HCT116 (cell line): ENCODE data around the gene MSI2. TPM values are rescaled to one million over a fixed set of nuclear protein-coding genes. Genes with fewer than 3 reads are reported as not detected.

Experiments
- ATAC-seq: fragments of 200-7000 bp; cut with Tn5 transposase; 2 replicates; pipeline ENCODE4 v1.9.1; 2020; ENCODE audit warnings: mild to moderate bottlenecking, moderate library complexity
- BruUV-seq: library from RNA; stranded (reverse); fragments of 400-500 nt; replicated peaks from 2 replicates; lab custom pipeline; 2021; lab: Mats Ljungman, UMichigan
- CTCF ChIA-PET: fragments of 300-600 bp; sonication (Branson Sonifier 250); formaldehyde crosslinking; loops from one replicate; lab custom pipeline; 2021; ENCODE audit warnings: antibody characterized with exemption; lab: Charles Lee
- POLR2A ChIA-PET: fragments of 300-600, 350-600 bp; sonication (Branson Sonifier 250); formaldehyde crosslinking; loops from one replicate; lab custom pipeline; 2021; ENCODE audit warnings: antibody characterized with exemption; lab: Charles Lee
- RAD21 ChIA-PET, 2 experiments: fragments of 300-600 bp; sonication (Branson Sonifier 250); formaldehyde crosslinking; loops; one replicate each; lab custom pipeline; 2023; ENCODE audit warnings: low total read pairs in 2 of 2; ENCODE audit not compliant: uncharacterized antibody in 2 of 2, unreplicated experiment in 2 of 2, low non-redundant PET in 1 of 2; lab: Charles Lee
- DNase-seq: peaks from one replicate; pipeline ENCODE4 v3.0.0-alpha.2; 2010; ENCODE audit warnings: low read depth, low spot score
- H2AFZ ChIP-seq: fragments of 200-600 bp; shearing (Covaris generic), sonication (generic); 2 replicates; pipeline ENCODE4 v1.6.1; 2017; ENCODE audit warnings: low read depth, mixed run types, mixed read lengths, antibody characterized with exemption, low read length; ENCODE audit not compliant: poor library complexity, severe bottlenecking
- H3K27ac ChIP-seq: 2 replicates; pipeline ENCODE4 v1.5.1; 2012; ENCODE audit warnings: low read depth, low read length
- H3K27me3 ChIP-seq: fragments of 200-600 bp; sonication (generic); 2 replicates; pipeline ENCODE4 v1.6.1; 2016; ENCODE audit warnings: mixed run types, low read length, mixed read lengths; ENCODE audit not compliant: insufficient read depth
- H3K36me3 ChIP-seq, 2 experiments: fragments of 200-500 bp in 1 of 2; fragments of 200-600 bp in 1 of 2; sonication (Bioruptor generic) in 1 of 2; sonication (generic) in 1 of 2; 2 replicates each; pipeline versions ENCODE4 v1.5.1 to v1.6.1; 2014 to 2016; ENCODE audit warnings: low read length in 2 of 2, inconsistent platforms in 1 of 2, mixed read lengths in 1 of 2, mixed run types in 1 of 2; ENCODE audit not compliant: insufficient read depth in 2 of 2, control insufficient read depth in 1 of 2
- H3K4me1 ChIP-seq, 2 experiments: fragments of 200-600 bp in 1 of 2; sonication (generic) in 1 of 2; 2 replicates each; pipeline versions ENCODE4 v1.5.1 to v1.6.1; 2012 to 2017; ENCODE audit warnings: low read length in 2 of 2, inconsistent platforms in 1 of 2, mild to moderate bottlenecking in 1 of 2, mixed read lengths in 1 of 2, mixed run types in 1 of 2, moderate library complexity in 1 of 2; ENCODE audit not compliant: insufficient read depth in 2 of 2, control insufficient read depth in 1 of 2
- H3K4me2 ChIP-seq: fragments of 200-600 bp; sonication (generic); 2 replicates; pipeline ENCODE4 v1.6.1; 2017; ENCODE audit warnings: mixed run types, low read length, mixed read lengths
- H3K4me3 ChIP-seq, 2 experiments: fragments of 200-600 bp in 1 of 2; sonication (generic) in 1 of 2; replicated peaks in 1 of 2; 2 replicates each; pipeline ENCODE4 v1.5.1; 2011 to 2016; ENCODE audit warnings: low read length in 2 of 2, control low read depth in 1 of 2, low read depth in 1 of 2, mild to moderate bottlenecking in 1 of 2, mixed read lengths in 1 of 2, mixed run types in 1 of 2
- H3K79me2 ChIP-seq: fragments of 200-600 bp; sonication (generic); 2 replicates; pipeline ENCODE4 v1.6.1; 2017; ENCODE audit warnings: mild to moderate bottlenecking, mixed run types, low read length, moderate library complexity, mixed read lengths; ENCODE audit not compliant: insufficient read depth
- H3K9ac ChIP-seq: fragments of 200-600 bp; sonication (generic); 2 replicates; pipeline ENCODE4 v1.6.1; 2016; ENCODE audit warnings: low read length, mixed read lengths
- H3K9me2 ChIP-seq: fragments of 200-600 bp; sonication (generic), shearing (Covaris generic); 2 replicates; pipeline ENCODE4 v1.6.1; 2017; ENCODE audit warnings: mixed run types, mild to moderate bottlenecking, moderate library complexity; ENCODE audit not compliant: insufficient read depth
- H3K9me3 ChIP-seq, 2 experiments: fragments of 200-500 bp in 1 of 2; fragments of 200-600 bp in 1 of 2; sonication (Bioruptor generic) in 1 of 2; sonication (generic) in 1 of 2; 2 replicates each; pipeline ENCODE4 v1.6.1; 2014 to 2017; ENCODE audit warnings: low read length in 2 of 2, mixed read lengths in 2 of 2, inconsistent platforms in 1 of 2, low read depth in 1 of 2, mild to moderate bottlenecking in 1 of 2, mixed run types in 1 of 2, moderate library complexity in 1 of 2; ENCODE audit not compliant: control insufficient read depth in 1 of 2, insufficient read depth in 1 of 2
- H4K20me1 ChIP-seq: fragments of 200-600 bp; sonication (generic), shearing (Covaris generic); 2 replicates; pipeline ENCODE4 v1.6.1; 2017; ENCODE audit warnings: mixed run types, mild to moderate bottlenecking, moderate library complexity; ENCODE audit not compliant: insufficient read depth
- CBX3 ChIP-seq: IDR thresholded peaks from 2 replicates; pipeline ENCODE4 v1.6.1; 2012; ENCODE audit warnings: low read depth
- CEBPB ChIP-seq: IDR thresholded peaks from 2 replicates; pipeline ENCODE4 v1.6.1; 2012; ENCODE audit warnings: low read depth
- EGR1 ChIP-seq: IDR thresholded peaks from 2 replicates; pipeline ENCODE4 v1.6.1; 2012; ENCODE audit warnings: low read depth
- EZH2 ChIP-seq: fragments of 200-600 bp; sonication (generic); IDR thresholded peaks from 2 replicates; pipeline ENCODE4 v1.6.1; 2017; ENCODE audit warnings: antibody characterized with exemption, mixed run types
- FOSL1 ChIP-seq: IDR thresholded peaks from 2 replicates; pipeline ENCODE4 v1.6.1; 2012; ENCODE audit warnings: low read depth
- JUND ChIP-seq: IDR thresholded peaks from 2 replicates; pipeline ENCODE4 v1.6.1; 2012
- POLR2AphosphoS5 ChIP-seq: IDR thresholded peaks from 2 replicates; pipeline ENCODE4 v1.6.1; 2011; ENCODE audit warnings: mild to moderate bottlenecking, low read depth, low read length, moderate library complexity
- SIN3A ChIP-seq: IDR thresholded peaks from 2 replicates; pipeline ENCODE4 v1.6.1; 2012; ENCODE audit warnings: low read depth
- SRF ChIP-seq: IDR thresholded peaks from 2 replicates; pipeline ENCODE4 v1.6.1; 2012; ENCODE audit warnings: low read depth
- TCF7L2 ChIP-seq: IDR thresholded peaks from 2 replicates; pipeline ENCODE4 v1.7.0; 2011; ENCODE audit warnings: borderline replicate concordance, inconsistent platforms; ENCODE audit not compliant: insufficient read depth, insufficient read length; ENCODE audit errors: extremely low read depth
- ZFX ChIP-seq: fragments of 450-650 bp; IDR thresholded peaks from 2 replicates; pipeline ENCODE4 v1.6.1; 2017
- ZNF274 ChIP-seq: fragments of 200-500 bp; sonication (Bioruptor generic); IDR thresholded peaks from 2 replicates; pipeline ENCODE4 v1.6.1; 2014; ENCODE audit warnings: mild to moderate bottlenecking, low read depth, low read length, inconsistent platforms
- intact Hi-C: fragments of 100-400 bp; cut with micrococcal nuclease; formaldehyde crosslinking; loops from 2 replicates; pipeline ENCODE4 v1.10.0; 2022
- total RNA-seq: library from RNA; stranded (reverse); gene quantifications from one replicate; pipeline ENCODE4 v1.2.1, GENCODE V29; 2021; ENCODE audit not compliant: unreplicated experiment
- TF ChIP-seq, protein P1 (sequence below): IDR thresholded peaks from 2 replicates; pipeline ENCODE4 v1.6.1; 2012
- TF ChIP-seq, protein P2 (sequence below): IDR thresholded peaks from 2 replicates; pipeline ENCODE4 v1.6.1; 2012; ENCODE audit warnings: low read depth
- TF ChIP-seq, protein P3 (sequence below), 3 experiments: fragments of 200-600 bp in 1 of 3; sonication (generic) in 1 of 3; IDR thresholded peaks in 2 of 3; conservative IDR thresholded peaks in 1 of 3; 2 replicates each; pipeline ENCODE4 v1.5.1; 2012 to 2017; ENCODE audit warnings: low read depth in 2 of 3, low read length in 2 of 3, antibody characterized with exemption in 1 of 3, borderline replicate concordance in 1 of 3, control low read depth in 1 of 3, mild to moderate bottlenecking in 1 of 3, mixed read lengths in 1 of 3, mixed run types in 1 of 3, moderate library complexity in 1 of 3; ENCODE audit not compliant: insufficient read depth in 1 of 3
- TF ChIP-seq, protein P4 (sequence below): IDR thresholded peaks from 2 replicates; pipeline ENCODE4 v1.6.1; 2012

The MSI2 gene
- total RNA-seq, 1 experiment from 2014 or later: 137 TPM

DNA sequence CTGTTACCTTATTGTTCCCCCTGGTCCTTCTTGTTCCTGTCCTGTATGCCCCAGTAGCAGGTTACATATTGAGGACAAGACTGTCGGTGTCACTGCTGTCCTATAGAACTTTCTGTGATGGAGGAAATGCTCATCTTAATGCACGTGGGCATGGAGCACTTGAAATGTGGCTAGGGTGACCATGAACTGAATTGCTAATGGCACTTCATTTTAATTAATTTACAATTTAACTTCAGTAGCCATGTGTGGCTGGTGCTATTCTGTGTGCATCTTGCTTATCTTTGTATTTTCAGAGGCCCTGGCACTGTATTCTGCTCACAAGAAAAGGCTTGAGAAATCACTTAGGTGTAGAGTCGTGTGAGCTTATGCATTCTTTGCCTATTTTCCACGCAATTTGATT is 125.2 kb downstream of the MSI2 start:
- no TSS peak for BruUV-seq
- Histone ChIP-seq H3K9me3 (peaks cover 0 to 13% of the 10 kb centered on the region in 2 experiments; a peak in 1 of 4 replicates), H3K9me2 (no peaks in the 10 kb centered on the region), H3K4me1 (peaks cover 20 to 26% of the 10 kb centered on the region in 2 experiments), H3K27me3 (no peaks in the 10 kb centered on the region), H3K4me3 (no peak overlapping the region), H3K79me2 (peaks cover 5% of the 10 kb centered on the region; the same call in 1 of the 2 replicates), H3K4me2 (no peak overlapping the region), H2AFZ (no peak overlapping the region), H3K9ac (no peak overlapping the region), H3K27ac (no peak overlapping the region), H4K20me1 (no peaks in the 10 kb centered on the region), H3K36me3 (peaks cover 0 to 11% of the 10 kb centered on the region in 2 experiments; a peak in 2 of 4 replicates)
- no peak for DNase-seq
- intact Hi-C loops: no loop called here
- POLR2A ChIA-PET: no interaction called here
- RAD21 ChIA-PET: no interaction called here
- CTCF ChIA-PET: no interaction called here
- no peak for TF ChIP-seq FOSL1
- no peak for TF ChIP-seq ZFX
- no peak for TF ChIP-seq JUND
- TF ChIP-seq, protein P1, sequence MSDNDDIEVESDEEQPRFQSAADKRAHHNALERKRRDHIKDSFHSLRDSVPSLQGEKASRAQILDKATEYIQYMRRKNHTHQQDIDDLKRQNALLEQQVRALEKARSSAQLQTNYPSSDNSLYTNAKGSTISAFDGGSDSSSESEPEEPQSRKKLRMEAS: no peak
- TF ChIP-seq CEBPB: no peak
- no peak for TF ChIP-seq SIN3A
- no peak for TF ChIP-seq ZNF274
- no peak for TF ChIP-seq POLR2AphosphoS5
- no peak for TF ChIP-seq TCF7L2
- TF ChIP-seq EGR1: no peak
- TF ChIP-seq, protein P2, sequence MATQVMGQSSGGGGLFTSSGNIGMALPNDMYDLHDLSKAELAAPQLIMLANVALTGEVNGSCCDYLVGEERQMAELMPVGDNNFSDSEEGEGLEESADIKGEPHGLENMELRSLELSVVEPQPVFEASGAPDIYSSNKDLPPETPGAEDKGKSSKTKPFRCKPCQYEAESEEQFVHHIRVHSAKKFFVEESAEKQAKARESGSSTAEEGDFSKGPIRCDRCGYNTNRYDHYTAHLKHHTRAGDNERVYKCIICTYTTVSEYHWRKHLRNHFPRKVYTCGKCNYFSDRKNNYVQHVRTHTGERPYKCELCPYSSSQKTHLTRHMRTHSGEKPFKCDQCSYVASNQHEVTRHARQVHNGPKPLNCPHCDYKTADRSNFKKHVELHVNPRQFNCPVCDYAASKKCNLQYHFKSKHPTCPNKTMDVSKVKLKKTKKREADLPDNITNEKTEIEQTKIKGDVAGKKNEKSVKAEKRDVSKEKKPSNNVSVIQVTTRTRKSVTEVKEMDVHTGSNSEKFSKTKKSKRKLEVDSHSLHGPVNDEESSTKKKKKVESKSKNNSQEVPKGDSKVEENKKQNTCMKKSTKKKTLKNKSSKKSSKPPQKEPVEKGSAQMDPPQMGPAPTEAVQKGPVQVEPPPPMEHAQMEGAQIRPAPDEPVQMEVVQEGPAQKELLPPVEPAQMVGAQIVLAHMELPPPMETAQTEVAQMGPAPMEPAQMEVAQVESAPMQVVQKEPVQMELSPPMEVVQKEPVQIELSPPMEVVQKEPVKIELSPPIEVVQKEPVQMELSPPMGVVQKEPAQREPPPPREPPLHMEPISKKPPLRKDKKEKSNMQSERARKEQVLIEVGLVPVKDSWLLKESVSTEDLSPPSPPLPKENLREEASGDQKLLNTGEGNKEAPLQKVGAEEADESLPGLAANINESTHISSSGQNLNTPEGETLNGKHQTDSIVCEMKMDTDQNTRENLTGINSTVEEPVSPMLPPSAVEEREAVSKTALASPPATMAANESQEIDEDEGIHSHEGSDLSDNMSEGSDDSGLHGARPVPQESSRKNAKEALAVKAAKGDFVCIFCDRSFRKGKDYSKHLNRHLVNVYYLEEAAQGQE: no peak
- TF ChIP-seq EZH2: no peak
- TF ChIP-seq, protein P3, sequence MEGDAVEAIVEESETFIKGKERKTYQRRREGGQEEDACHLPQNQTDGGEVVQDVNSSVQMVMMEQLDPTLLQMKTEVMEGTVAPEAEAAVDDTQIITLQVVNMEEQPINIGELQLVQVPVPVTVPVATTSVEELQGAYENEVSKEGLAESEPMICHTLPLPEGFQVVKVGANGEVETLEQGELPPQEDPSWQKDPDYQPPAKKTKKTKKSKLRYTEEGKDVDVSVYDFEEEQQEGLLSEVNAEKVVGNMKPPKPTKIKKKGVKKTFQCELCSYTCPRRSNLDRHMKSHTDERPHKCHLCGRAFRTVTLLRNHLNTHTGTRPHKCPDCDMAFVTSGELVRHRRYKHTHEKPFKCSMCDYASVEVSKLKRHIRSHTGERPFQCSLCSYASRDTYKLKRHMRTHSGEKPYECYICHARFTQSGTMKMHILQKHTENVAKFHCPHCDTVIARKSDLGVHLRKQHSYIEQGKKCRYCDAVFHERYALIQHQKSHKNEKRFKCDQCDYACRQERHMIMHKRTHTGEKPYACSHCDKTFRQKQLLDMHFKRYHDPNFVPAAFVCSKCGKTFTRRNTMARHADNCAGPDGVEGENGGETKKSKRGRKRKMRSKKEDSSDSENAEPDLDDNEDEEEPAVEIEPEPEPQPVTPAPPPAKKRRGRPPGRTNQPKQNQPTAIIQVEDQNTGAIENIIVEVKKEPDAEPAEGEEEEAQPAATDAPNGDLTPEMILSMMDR (IDR thresholded peaks at IDR 0.05 in 2 of 3, conservative IDR thresholded peaks at IDR 0.05 in 1 of 3; ENCODE audit: borderline replicate concordance in 1 of 3, insufficient read depth in 1 of 3, low read depth in 2 of 3, low read length in 2 of 3): no peak
- TF ChIP-seq SRF: no peak
- TF ChIP-seq, protein P4, sequence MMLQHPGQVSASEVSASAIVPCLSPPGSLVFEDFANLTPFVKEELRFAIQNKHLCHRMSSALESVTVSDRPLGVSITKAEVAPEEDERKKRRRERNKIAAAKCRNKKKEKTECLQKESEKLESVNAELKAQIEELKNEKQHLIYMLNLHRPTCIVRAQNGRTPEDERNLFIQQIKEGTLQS: no peak
- no peak for TF ChIP-seq CBX3
- ATAC-seq: no peak
